ENCODE results near the gene HOXD9.
A peak's percentile ranks its signal among the peaks of the same experiment; 100 is the strongest.

Gene HOXD9

DNA sequence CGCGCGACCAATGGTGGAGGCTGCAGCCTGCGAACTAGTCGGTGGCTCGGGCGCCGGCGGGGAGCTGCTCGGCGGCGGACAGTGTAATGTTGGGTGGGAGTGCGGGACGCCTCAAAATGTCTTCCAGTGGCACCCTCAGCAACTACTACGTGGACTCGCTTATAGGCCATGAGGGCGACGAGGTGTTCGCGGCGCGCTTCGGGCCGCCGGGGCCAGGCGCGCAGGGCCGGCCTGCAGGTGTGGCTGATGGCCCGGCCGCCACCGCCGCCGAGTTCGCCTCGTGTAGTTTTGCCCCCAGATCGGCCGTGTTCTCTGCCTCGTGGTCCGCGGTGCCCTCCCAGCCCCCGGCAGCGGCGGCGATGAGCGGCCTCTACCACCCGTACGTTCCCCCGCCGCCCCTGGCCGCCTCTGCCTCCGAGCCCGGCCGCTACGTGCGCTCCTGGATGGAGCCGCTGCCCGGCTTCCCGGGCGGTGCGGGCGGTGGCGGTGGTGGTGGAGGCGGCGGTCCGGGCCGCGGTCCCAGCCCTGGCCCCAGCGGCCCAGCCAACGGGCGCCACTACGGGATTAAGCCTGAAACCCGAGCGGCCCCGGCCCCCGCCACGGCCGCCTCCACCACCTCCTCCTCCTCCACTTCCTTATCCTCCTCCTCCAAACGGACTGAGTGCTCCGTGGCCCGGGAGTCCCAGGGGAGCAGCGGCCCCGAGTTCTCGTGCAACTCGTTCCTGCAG lies at the start of gene HOXD9:
Gene HOXD9 (plus strand): TSS at position 37 of the 728 bp plus-strand sequence. CDS start 50 bp downstream, at position 87.
- no peak for DNase-seq

DNA sequence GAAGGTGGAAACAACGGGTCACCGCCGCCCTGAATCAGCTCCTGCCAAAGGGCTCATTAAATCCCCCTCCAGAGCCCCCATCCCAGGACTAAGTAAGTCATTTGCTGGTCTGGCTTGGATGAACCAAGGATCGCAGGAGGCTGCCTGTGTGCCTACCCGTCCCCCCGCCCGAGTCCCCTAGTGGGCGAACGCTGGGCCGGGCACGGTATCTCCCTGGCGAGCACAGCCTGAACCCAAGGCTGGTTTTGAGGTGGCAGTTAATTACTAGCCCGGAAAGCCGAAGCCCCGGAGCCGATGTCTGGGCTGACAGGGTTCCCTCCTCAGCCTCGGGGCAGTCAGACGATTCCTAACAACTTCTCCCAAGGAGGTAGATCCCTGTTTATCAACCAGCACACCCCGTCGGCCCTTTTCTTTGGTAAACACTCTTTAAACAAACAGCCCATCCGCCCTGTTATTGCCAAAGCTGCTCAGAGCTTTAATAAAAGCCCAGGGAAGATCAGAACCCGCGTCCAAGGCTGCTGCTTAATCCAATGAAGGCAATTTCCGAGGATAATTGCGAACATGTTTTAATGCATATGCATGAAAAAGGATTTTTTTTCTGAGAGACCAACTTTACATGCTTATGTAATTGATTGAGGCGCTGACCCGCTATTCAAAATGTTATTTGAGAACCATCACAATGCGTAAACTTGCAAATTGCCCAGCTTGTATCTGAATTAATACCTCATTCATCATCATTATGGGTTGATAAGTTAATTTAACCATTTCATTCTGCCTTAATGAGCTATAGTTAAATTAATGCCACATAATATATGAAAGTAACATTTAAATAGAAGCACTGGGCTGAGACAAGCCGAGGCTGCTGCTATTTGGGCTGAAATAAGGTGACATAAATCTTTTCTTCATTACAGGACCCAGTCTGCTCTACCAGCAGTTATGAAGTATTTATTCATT lies 49.3 kb upstream of the HOXD9 start:
- no peak for DNase-seq

DNA sequence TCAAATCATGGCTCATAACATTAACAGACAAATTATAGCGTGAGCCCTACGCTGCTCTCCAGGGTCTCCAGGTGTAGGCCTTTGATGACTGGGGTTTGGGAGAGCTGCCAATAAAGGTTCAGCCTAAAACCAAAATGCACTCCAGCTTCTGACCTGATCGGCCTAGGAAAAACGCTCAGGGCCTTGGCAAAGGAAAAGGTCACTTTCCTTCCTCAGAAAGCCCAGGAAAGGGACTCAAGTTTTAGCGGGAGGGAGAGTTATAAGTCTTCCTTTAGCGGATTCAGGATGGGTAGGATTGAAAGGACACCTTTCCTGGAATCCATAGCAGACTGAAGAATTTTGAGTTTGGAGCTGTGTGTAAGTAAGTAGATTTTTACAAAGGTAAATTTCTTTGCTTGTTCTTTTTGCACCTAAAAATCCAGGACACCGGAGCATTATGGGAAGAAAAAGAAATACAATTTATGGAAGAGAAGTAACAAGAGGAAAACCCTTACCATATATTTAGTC lies 47.5 kb upstream of the HOXD9 start:
- DNase-seq, result no peak

GRCh38 chr2:176075481-176075880 lies 47.0 kb upstream of the HOXD9 start:
- DNase-seq, result no peak

DNA sequence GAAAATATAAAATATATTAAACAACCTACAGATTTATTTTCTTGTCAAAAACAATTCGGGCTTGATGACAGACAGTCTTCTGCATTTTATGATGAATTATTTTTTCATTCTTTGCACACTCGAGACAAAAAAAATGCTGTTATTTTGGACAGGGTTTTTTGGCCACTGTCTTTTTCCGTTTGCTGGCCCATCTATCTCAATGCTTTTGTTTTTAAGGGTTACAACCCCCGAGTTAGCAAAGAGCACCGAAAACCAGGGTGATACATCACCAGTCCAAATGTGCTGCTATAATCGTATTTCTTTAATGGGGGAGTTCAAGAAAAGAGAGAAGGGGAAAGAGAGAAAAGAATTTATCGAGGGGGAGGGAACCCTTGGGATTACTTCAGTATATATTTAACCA lies 46.5 kb upstream of the HOXD9 start:
- DNase-seq, result no peak

GRCh38 chr2:176076796-176077195 lies 45.7 kb upstream of the HOXD9 start:
- no peak for DNase-seq

DNA sequence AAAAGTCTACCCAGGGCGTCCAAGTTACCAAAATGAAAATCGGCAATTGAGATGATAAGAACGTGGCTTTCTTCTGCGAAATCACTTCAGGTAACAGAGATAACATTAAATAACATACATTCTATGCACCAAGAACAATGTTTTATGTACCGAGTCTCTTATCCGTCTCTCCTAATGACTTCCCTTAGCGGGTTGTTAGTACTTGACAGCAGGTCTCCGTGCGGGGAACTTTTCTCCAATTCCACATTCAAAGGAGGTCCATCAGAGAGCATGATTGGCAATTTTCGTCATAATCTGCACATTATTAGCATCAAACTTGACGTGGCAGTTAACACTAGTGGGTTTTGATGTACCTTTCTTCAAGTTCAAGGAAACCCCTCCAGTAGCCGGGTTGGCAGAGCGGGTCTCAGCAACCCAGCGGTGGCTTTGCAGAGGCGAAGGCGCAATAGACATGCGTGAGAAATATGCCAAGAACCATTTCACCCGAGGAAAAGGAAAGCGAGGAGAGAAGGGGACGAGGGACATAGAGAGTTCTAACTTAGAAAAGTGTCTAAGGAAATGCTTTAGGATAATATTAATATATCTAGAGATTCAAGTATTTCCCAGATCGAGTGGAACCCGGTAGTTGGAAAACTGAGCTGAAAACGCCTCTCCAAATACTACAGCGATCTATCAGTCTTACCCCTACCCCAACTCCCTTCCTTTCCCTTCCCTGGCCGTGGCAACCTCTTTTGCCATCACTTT lies 43.8 kb upstream of the HOXD9 start:
- no peak for DNase-seq

GRCh38 chr2:176079285-176079830 lies 43.2 kb upstream of the HOXD9 start:
- no peak for DNase-seq

DNA sequence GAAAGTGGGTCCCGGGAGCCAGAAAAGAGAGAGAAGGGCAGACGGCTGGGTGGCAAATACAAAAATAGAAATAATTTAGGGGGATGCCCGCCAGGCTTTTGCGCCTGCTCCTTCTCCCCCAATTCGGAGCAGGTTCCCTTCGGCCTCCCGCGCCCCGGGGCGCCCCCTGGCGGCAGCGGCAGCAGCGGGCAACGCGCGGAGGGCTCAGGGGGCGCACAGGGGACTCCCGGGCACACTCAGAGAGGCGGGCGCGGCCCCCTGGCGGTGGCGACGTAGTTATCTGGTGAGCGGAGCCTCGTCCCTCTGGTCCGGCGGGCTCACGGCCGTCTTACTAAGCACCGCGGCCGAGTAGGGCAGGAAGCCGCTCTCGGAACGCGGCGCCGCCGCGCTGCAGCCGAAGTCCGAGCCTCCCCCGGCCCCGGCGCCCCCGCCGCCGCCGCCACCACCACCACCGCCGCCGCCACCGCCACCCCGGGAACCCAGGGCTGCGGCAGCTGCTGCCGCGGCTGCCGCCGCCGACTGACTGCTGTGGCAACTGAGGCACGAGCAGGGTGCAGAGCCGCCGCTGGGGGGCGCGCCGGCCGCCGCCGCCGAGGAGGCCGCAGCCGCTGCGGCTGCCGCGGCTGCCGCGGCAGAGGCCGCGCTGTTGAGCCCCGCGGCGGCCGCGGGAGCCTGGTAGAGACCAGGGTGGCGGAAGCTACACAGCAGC lies 42.5 kb upstream of the HOXD9 start:
- DNase-seq, result peak; percentile 62

- no peak for DNase-seq
Measured at GRCh38 chr2:176080540-176081375, 41.8 kb upstream of the HOXD9 start.

GRCh38 chr2:176081376-176081836 lies 41.1 kb upstream of the HOXD9 start:
- DNase-seq, result no peak

GRCh38 chr2:176081837-176082524 lies 40.5 kb upstream of the HOXD9 start:
- DNase-seq, result no peak

DNA sequence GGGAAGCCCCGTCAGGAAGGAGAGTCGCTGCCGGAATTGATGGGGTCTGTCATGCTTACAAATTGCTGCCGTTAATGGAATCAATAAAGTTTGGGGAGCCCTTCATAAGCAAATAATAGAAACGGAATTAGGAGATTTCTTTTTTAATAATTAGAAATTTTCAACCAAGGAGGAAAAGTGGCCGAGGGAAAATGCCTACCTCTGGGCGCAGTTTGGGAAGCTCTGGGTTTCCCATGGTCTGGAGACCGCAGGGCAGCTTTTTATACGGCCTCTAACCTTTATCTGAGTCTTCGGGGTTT lies 40.0 kb upstream of the HOXD9 start:
- DNase-seq, result no peak

DNA sequence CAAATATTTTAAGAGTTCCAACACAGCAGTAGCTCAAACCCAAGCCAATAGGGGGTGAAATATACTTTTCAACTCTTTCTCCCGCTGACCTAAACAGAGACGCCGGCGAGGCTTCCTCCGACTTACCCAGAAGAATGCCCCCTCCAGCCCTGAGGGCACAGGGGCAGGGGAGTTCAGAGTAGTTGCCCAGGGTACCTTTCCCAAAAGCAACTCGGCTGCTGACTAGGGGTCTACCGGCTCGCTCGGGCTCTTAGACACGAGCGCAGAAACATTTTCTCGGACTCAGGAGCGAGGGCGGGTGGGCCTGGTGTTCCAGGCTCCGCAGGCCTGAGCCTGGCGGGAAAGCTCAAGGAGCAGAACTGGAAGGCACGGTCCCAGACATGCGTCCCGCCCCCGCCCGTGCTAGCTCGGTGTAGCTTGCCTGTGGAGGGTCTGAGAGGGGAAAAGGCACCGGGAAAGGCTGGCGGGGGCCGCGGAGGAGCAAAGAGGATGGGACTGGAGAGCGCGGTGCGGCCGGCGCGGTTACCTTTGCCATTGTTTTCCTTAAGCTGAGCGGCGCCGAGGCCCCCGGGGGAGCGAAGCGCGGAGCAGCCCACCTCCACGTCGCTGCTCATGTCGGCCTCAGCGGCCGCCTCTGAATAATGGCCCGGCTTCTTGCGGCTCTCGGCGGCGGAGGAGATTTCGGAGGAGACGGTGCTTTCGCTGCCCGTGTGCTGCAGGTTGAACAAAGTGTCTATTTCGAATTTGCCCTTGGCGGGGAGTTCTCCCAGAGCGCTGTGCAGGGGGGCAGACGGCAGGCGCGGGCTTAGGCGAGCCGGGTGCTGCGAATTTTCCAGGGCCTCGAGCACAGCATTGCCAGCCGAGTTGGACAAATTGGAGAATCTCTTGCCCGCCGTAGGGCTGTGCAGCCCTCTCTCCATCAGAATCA lies 39.4 kb upstream of the HOXD9 start:
- DNase-seq, result no peak

GRCh38 chr2:176083796-176084261 lies 38.7 kb upstream of the HOXD9 start, which contains the start of gene EVX2:
EVX2 (minus strand) TSS chr2:176083962; CDS start chr2:176083776, 186 bp downstream.
- no peak for DNase-seq

DNA sequence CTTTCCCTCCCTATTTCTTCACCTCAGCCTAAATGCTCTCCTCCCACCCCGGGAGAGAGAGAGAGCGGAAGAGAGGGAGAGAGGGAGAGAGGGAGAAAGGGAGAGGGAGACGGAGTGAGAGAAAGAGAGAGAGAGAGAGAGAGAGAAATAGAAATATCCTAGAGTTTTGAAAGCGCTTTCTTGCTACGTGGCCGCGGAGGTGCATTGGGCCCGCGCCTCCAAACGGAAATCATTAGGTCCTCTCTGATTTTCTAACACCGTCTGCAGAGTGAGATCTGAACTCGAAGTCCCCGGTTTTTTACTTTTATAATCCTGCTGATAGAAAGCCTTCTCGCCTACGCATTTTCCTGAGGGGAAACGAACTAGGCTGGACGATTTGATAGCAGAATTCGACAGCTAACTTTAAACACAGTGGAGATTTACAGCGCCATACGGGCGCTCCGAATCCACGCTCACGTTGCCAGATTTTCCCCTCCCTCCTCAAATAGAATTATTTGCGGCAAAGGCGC lies 37.9 kb upstream of the HOXD9 start:
- DNase-seq, result peak; percentile 14

- DNase-seq, result no peak
Measured at GRCh38 chr2:176085120-176085788, 37.3 kb upstream of the HOXD9 start.

Measured in hematopoietic multipotent progenitor cell treated with erythropoietin and hydrocortisone succinate and interleukin-3 and kit ligand, for 6 days (in vitro differentiated cells).